GM12878 (cell line): Measurements from ENCODE around the gene SORBS1. TPM values are rescaled to one million over a fixed set of nuclear protein-coding genes. Genes with fewer than 3 reads are reported as not detected.

Experiments
- ATAC-seq: fragments of 200-7000 bp; cut with Tn5 transposase; 3 replicates; pipeline ENCODE4 v1.9.1; 2020; ENCODE audit warnings: mild to moderate bottlenecking, moderate library complexity
- BruUV-seq: library from RNA; stranded (reverse); fragments of 400-500 nt; replicated peaks from 2 replicates; lab custom pipeline; 2021; lab: Mats Ljungman, UMichigan
- CTCF ChIA-PET: fragments of 300-600 bp; sonication (Branson Sonifier 250); formaldehyde crosslinking; extraction: SDS; loops from one replicate; lab custom pipeline; 2021; ENCODE audit warnings: inconsistent platforms; lab: Yijun Ruan, JAX
- POLR2A ChIA-PET: fragments of 350-600 bp; formaldehyde crosslinking; extraction: SDS; loops from one replicate; lab custom pipeline; 2021; ENCODE audit warnings: inconsistent platforms; lab: Charles Lee
- RAD21 ChIA-PET: fragments of 300-600 bp; sonication (Branson Sonifier 250); formaldehyde crosslinking; loops from one replicate; lab custom pipeline; 2023; ENCODE audit warnings: antibody characterized with exemption; ENCODE audit not compliant: unreplicated experiment; lab: Charles Lee
- SMC1A ChIA-PET: fragments of 300-600 bp; sonication (Branson Sonifier 250); formaldehyde crosslinking; loops from one replicate; lab custom pipeline; 2023; ENCODE audit not compliant: unreplicated experiment, uncharacterized antibody; lab: Charles Lee
- DNase-seq: peaks from one replicate; pipeline ENCODE4 v3.0.0-alpha.2; 2011; ENCODE audit warnings: low read depth, low spot score
- FAIRE-seq: peaks from 3 replicates; lab custom pipeline; 2011; peaks lifted over from hg19 to GRCh38; lab: Jason Lieb, UNC
- H2AFZ ChIP-seq: 2 replicates; pipeline ENCODE4 v1.6.0; 2011; ENCODE audit warnings: low read depth, low read length, control low read depth; ENCODE audit not compliant: control insufficient read depth
- H3K27ac ChIP-seq: 2 replicates; pipeline ENCODE4 v1.5.1; 2011; ENCODE audit warnings: control low read depth; ENCODE audit not compliant: control insufficient read depth, insufficient read depth
- H3K27me3 ChIP-seq, 2 experiments: replicated peaks in 1 of 2; 2 replicates each; pipeline versions ENCODE4 v1.6.0 to v1.6.1; 2011; ENCODE audit warnings: low read length in 1 of 2; ENCODE audit not compliant: control insufficient read depth in 2 of 2, insufficient read depth in 2 of 2
- H3K36me3 ChIP-seq, 2 experiments: 2 replicates each; pipeline ENCODE4 v1.5.1; 2011; ENCODE audit warnings: low read length in 1 of 2; ENCODE audit not compliant: control insufficient read depth in 2 of 2, insufficient read depth in 2 of 2
- H3K4me1 ChIP-seq: 2 replicates; pipeline ENCODE4 v1.6.1; 2011; ENCODE audit warnings: mild to moderate bottlenecking, low read length, moderate library complexity, mixed read lengths; ENCODE audit not compliant: control insufficient read depth, insufficient read depth
- H3K4me2 ChIP-seq: 2 replicates; pipeline ENCODE4 v1.6.0; 2011; ENCODE audit warnings: control low read depth; ENCODE audit not compliant: control insufficient read depth, insufficient read depth
- H3K4me3 ChIP-seq: fragments of 200-600 bp; sonication (generic); 2 replicates; pipeline ENCODE4 v1.5.1; 2016
- H3K79me2 ChIP-seq: 2 replicates; pipeline ENCODE4 v1.6.0; 2011; ENCODE audit warnings: low read length; ENCODE audit not compliant: control insufficient read depth, insufficient read depth
- H3K9ac ChIP-seq: 2 replicates; pipeline ENCODE4 v1.8.0; 2011; ENCODE audit warnings: low read length, control low read depth, mixed read lengths; ENCODE audit not compliant: control insufficient read depth, insufficient read depth
- H3K9me3 ChIP-seq: replicated peaks from 3 replicates; pipeline ENCODE4 v1.5.1; 2011; ENCODE audit warnings: mild to moderate bottlenecking, low read length; ENCODE audit not compliant: control insufficient read depth, insufficient read depth
- H4K20me1 ChIP-seq: 2 replicates; pipeline ENCODE4 v1.6.0; 2011; ENCODE audit not compliant: control insufficient read depth, insufficient read depth
- DPF2 ChIP-seq: fragments of 450-650 bp; IDR thresholded peaks from 2 replicates; pipeline ENCODE4 v1.6.1; 2017; ENCODE audit warnings: mild to moderate bottlenecking
- E4F1 ChIP-seq: fragments of 450-650 bp; IDR thresholded peaks from 2 replicates; pipeline ENCODE4 v1.6.1; 2018; ENCODE audit warnings: borderline replicate concordance, mild to moderate bottlenecking; ENCODE audit not compliant: partially characterized antibody
- IRF4 ChIP-seq: IDR thresholded peaks from 2 replicates; pipeline ENCODE4 v1.6.1; 2011; ENCODE audit warnings: low read depth, low read length
- KDM1A ChIP-seq: fragments of 200-600 bp; sonication (generic); IDR thresholded peaks from 2 replicates; pipeline ENCODE4 v1.6.1; 2016; ENCODE audit warnings: borderline replicate concordance
- RB1 ChIP-seq: fragments of 450-650 bp; formaldehyde crosslinking; IDR thresholded peaks from 2 replicates; pipeline ENCODE4 v1.6.1; 2017; ENCODE audit warnings: mild to moderate bottlenecking, borderline replicate concordance
- TCF7 ChIP-seq: IDR thresholded peaks from 2 replicates; pipeline ENCODE4 v1.6.1; 2014; ENCODE audit warnings: antibody characterized with exemption, borderline replicate concordance
- ZBTB33 ChIP-seq: fragments of 450-650 bp; IDR thresholded peaks from 2 replicates; pipeline ENCODE4 v1.6.1; 2017; ENCODE audit warnings: mild to moderate bottlenecking
- ZNF207 ChIP-seq: fragments of 450-650 bp; IDR thresholded peaks from 2 replicates; pipeline ENCODE4 v1.6.1; 2014; ENCODE audit warnings: antibody characterized with exemption, mild to moderate bottlenecking, borderline replicate concordance
- ZNF384 ChIP-seq: IDR thresholded peaks from 2 replicates; pipeline ENCODE4 v1.6.1; 2012; ENCODE audit warnings: low read depth, mild to moderate bottlenecking, low read length, improper control_type of control experiment, borderline replicate concordance
- ZNF592 ChIP-seq: fragments of 450-650 bp; IDR thresholded peaks from 2 replicates; pipeline ENCODE4 v1.6.1; 2017; ENCODE audit warnings: mild to moderate bottlenecking, moderate library complexity
- ZNF687 ChIP-seq: fragments of 450-650 bp; IDR thresholded peaks from 2 replicates; pipeline ENCODE4 v1.6.1; 2017; ENCODE audit warnings: mild to moderate bottlenecking, moderate library complexity
- WGBS: methylation state at CpG from one replicate; pipeline ENCODE4 v1.1.6; 2016; ENCODE audit warnings: low lambda C conversion rate; ENCODE audit not compliant: insufficient replicate concordance, insufficient coverage; ENCODE audit errors: missing lambda C conversion rate; 5-methylcytosine and 5-hydroxymethylcytosine counted together
- in situ Hi-C: fragments of 300-500 bp; cut with MboI; formaldehyde crosslinking; loops from 9 replicates; pipeline ENCODE4 v1.14.3; 2018; ENCODE audit warnings: mixed read lengths
- intact Hi-C: fragments of 100-400 bp; cut with micrococcal nuclease; formaldehyde crosslinking; loops from one replicate; pipeline ENCODE4 v1.14.2; 2022; ENCODE audit not compliant: unreplicated experiment
- polyA plus RNA-seq, 11 experiments: library from polyadenylated mRNA; depleted of rRNA in 4 of 11; unstranded in 6 of 11; stranded (reverse) in 5 of 11; fragments of >200 nt; fragmentation: Nextera tagmentation in 4 of 11; fragmentation: Illumina TruSeq in 1 of 11; extraction: Ambion mirVana in 4 of 11; extraction: Trizol in 1 of 11; gene quantifications; 1 replicate in 1 of 11; 2 replicates in 10 of 11; pipeline versions ENCODE4 v1.2.1 to v1.2.3, GENCODE V29; 2011 to 2016; ENCODE audit warnings: inconsistent platforms in 2 of 11, missing spikeins in 2 of 11, low read depth in 1 of 11
- total RNA-seq, 4 experiments: library from RNA; depleted of rRNA in 3 of 4; stranded (reverse); fragments of >200 nt in 3 of 4; fragmentation: Illumina TruSeq in 1 of 4; extraction: Trizol in 1 of 4; gene quantifications; 2 replicates each; pipeline versions ENCODE4 v1.2.1 to v1.2.3, GENCODE V29; 2013 to 2021

Gene SORBS1
- total and polyA plus RNA-seq, 10 of the 15 experiments (the other 5 are each of a cell fraction or from before 2014, with no cell fraction given) = 0.13 to 0.75 (median 0.39) TPM

GRCh38 chr10:95263864-95264226, 297.3 kb downstream of the SORBS1 start:
- no peaks in the 10 kb centered on the region; the same call in 1 of the 2 replicates for H4K20me1 ChIP-seq
- CTCF ChIA-PET = interaction anchor here (1.1 to 2.1 kb wide), 4 partner anchors 9 to 99 kb away, joined by 3 to 18 read pairs (median 4); no protein-coding TSS in a partner anchor
- no peak overlapping the region for H3K9ac ChIP-seq
- peaks cover 45 to 50% of the 10 kb centered on the region in 2 experiments for H3K36me3 ChIP-seq
- no peak overlapping the region for H2AFZ ChIP-seq
- H3K4me2 ChIP-seq = no peak overlapping the region
- WGBS = 86% methylated on average over 7 of the region's 7 CpGs
- in situ Hi-C loops = no loop called here
- RAD21 ChIA-PET = no interaction called here
- peaks cover 8% of the 10 kb centered on the region for H3K79me2 ChIP-seq
- no peak overlapping the region for H3K27ac ChIP-seq
- BruUV-seq = no TSS peak
- ATAC-seq (no peak), FAIRE-seq (no peak), DNase-seq (no peak)
- intact Hi-C loops = no loop called here
- no peak overlapping the region for H3K4me3 ChIP-seq
- SMC1A ChIA-PET = interaction anchor here (1.9 to 2.7 kb wide), 2 partner anchors 18 to 25 kb away, joined by 7 to 13 read pairs; no protein-coding TSS in a partner anchor
- no peaks in the 10 kb centered on the region for H3K9me3 ChIP-seq
- peaks cover 4% of the 10 kb centered on the region; the same call in 1 of the 2 replicates for H3K4me1 ChIP-seq
- POLR2A ChIA-PET = interaction anchor here (1.4 kb wide), 1 partner anchor 35 kb away, joined by 4 read pairs; no protein-coding TSS in a partner anchor
- H3K27me3 ChIP-seq = no peaks in the 10 kb centered on the region
- no peak for TF ChIP-seq ZBTB33
- no peak for TF ChIP-seq ZNF207
- TF ChIP-seq ZNF687 = no peak
- no peak for TF ChIP-seq E4F1
- no peak for TF ChIP-seq RB1
- no peak for TF ChIP-seq IRF4
- no peak for TF ChIP-seq KDM1A
- TF ChIP-seq DPF2 = no peak
- no peak for TF ChIP-seq ZNF592
- no peak for TF ChIP-seq TCF7
- TF ChIP-seq ZNF384 = no peak
